ENCODE measurements around the gene GK. TPM values are rescaled to one million over a fixed set of nuclear protein-coding genes. Genes with fewer than 3 reads are reported as not detected.

GK gene
- polyA plus RNA-seq, 2 of the 4 experiments (the other 2 are of a cell fraction), result 1.4 to 7.1 TPM

DNA sequence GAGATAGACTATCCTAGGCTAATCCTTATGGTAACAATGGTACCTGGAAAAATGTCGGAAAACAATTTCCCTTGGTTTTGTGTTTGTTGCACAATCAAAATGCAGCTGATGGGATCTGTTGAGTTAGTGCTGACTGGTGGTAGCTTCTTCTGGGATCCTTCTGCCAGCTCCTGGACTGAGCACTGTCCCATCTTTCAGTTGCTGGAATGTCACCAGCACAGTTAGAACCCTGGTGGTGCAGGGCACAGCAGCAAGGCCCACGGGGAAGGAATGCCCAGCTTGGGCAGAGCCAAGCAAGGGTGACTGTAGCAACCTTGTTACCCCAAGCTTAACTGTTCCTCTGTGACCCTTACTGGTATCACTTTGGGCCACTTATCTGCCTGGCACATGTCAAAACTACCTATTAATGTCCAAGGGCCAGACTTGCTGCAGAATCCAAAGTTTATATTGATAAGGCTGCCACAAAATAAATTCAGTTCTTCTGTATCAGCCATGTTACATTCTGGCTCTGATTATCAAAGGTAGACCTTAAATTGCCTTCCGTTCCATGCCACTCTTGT lies 53.1 kb downstream of the GK start:
- H3K27ac ChIP-seq, result no peak overlapping the region
- no peaks in the 10 kb centered on the region for H3K9me3 ChIP-seq
- no peak overlapping the region for H3K4me3 ChIP-seq
- H3K4me1 ChIP-seq, result no peaks in the 10 kb centered on the region
- DNase-seq (ENCODE audit: low read depth in 1 of 2, low spot score in 1 of 2) (no peak), FAIRE-seq (no peak), ATAC-seq (no peak)
- 83% methylated on average over 3 of the region's 3 CpGs for WGBS (ENCODE audit: missing lambda C conversion rate)
- no peak overlapping the region for H3K4me2 ChIP-seq
- TF ChIP-seq CBX2 (IDR thresholded peaks at IDR 0.05; ENCODE audit: borderline replicate concordance, low read depth) (no peak), RFX5 (IDR thresholded peaks at IDR 0.05) (no peak)
- ChIA-PET POLR2A (no interaction called here), CTCF (interaction anchor here (0.7 to 2.5 kb wide), 2 partner anchors 136 to 137 kb away, joined by 3 to 10 read pairs; no protein-coding TSS in a partner anchor)

DNA sequence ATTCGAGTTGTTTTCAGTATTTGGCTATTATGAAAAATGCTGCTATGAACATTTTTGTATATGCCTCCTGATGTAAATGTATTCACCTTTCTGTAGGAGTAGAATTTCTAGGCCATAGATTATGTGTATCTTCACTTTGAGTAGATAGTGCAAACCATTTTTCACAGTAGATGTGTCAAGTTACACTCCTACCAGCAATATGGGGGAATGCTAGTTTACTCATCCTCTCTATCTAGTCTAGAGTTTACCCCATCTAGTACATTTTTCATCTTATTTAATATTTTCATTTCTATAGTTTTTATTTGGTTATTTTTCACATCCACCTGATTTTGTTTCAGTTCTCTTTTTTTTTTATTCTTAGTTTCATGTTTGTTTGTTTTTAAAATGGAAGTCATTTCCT lies 59.0 kb downstream of the GK start:
- TF ChIP-seq RAD21 (conservative IDR thresholded peaks at IDR 0.05 in 1 of 2, IDR thresholded peaks at IDR 0.05 in 1 of 2) (no peak), PHF8 (IDR thresholded peaks at IDR 0.05; ENCODE audit: borderline replicate concordance, low read depth) (no peak), MAZ (IDR thresholded peaks at IDR 0.05; ENCODE audit: borderline replicate concordance, low read depth, low read length) (no peak), ZFP36 (IDR thresholded peaks at IDR 0.05; ENCODE audit: borderline replicate concordance, partially characterized antibody) (no peak), CBX2 (IDR thresholded peaks at IDR 0.05; ENCODE audit: borderline replicate concordance, low read depth) (no peak), SREBF2 (IDR thresholded peaks at IDR 0.05) (no peak), POLR2AphosphoS2 (conservative IDR thresholded peaks at IDR 0.05; ENCODE audit: low read length) (no peak), ZSCAN20 (CRISPR knock-in tag; IDR thresholded peaks at IDR 0.05) (no peak)
- TF ChIP-seq, protein P1, sequence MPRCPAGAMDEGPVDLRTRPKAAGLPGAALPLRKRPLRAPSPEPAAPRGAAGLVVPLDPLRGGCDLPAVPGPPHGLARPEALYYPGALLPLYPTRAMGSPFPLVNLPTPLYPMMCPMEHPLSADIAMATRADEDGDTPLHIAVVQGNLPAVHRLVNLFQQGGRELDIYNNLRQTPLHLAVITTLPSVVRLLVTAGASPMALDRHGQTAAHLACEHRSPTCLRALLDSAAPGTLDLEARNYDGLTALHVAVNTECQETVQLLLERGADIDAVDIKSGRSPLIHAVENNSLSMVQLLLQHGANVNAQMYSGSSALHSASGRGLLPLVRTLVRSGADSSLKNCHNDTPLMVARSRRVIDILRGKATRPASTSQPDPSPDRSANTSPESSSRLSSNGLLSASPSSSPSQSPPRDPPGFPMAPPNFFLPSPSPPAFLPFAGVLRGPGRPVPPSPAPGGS (IDR thresholded peaks at IDR 0.05), result no peak
- Histone ChIP-seq H3K9me3 (no peaks in the 10 kb centered on the region), H3K4me3 (no peak overlapping the region), H3K4me2 (no peak overlapping the region), H3K4me1 (no peaks in the 10 kb centered on the region), H3K27ac (no peak overlapping the region)
- DNase-seq (ENCODE audit: low read depth in 1 of 2, low spot score in 1 of 2) (no peak), ATAC-seq (no peak), FAIRE-seq (no peak)
- 79% methylated on average over 1 of the region's 1 CpG for WGBS (ENCODE audit: missing lambda C conversion rate)
- CTCF ChIA-PET, result interaction anchor here (0.6 to 1.3 kb wide), 4 partner anchors 9 to 137 kb away, joined by 3 to 4 read pairs (median 4); no protein-coding TSS in a partner anchor
- POLR2A ChIA-PET, result no interaction called here

DNA sequence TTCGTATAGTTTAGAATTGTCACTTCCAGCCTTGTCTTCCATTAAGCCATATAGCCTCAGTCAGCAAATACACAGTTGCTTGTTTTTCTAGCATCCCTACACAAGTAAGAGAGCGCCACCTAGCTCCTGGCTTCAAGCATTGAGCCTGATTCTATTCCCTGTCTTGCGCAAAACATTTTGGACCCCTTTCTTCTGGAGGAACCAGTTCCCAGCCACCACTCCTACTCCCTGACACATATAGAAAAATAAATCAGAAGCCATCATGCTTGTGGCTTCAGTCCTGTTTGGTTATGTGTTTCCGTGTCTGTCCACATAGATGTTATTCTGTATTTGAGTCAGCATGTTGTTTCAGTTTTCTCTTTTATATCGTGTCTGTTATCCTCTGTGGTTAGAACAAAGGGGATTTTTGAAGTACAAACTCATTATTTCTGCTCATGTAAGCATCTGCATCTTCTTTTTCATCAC lies 59.9 kb downstream of the GK start:
- Histone ChIP-seq H3K4me1 (no peaks in the 10 kb centered on the region), H3K9me3 (no peaks in the 10 kb centered on the region), H3K4me3 (no peak overlapping the region), H3K27ac (no peak overlapping the region), H3K4me2 (no peak overlapping the region)
- DNase-seq (ENCODE audit: low read depth in 1 of 2, low spot score in 1 of 2) (peak; percentile 18 to 71), FAIRE-seq (peak; percentile 98), ATAC-seq (peak; percentile 64 to 88; a peak in 5 of 6 replicates)
- CTCF ChIA-PET, result interaction anchor here (0.9 to 2.2 kb wide), 4 partner anchors 23 to 142 kb away, joined by 3 to 16 read pairs (median 3); no protein-coding TSS in a partner anchor
- 48% methylated on average over 5 of the region's 5 CpGs for WGBS (ENCODE audit: missing lambda C conversion rate)
- TF ChIP-seq MAFK (IDR thresholded peaks at IDR 0.05; ENCODE audit: partially characterized antibody) (peak; percentile 91), CEBPB (IDR thresholded peaks at IDR 0.05) (peak; percentile 37 to 83; a peak in 3 of 4 replicates), SMC3 (IDR thresholded peaks at IDR 0.05) (peak; percentile 57; the same call in 2 of the 3 replicates), RAD21 (conservative IDR thresholded peaks at IDR 0.05 in 1 of 2, IDR thresholded peaks at IDR 0.05 in 1 of 2) (peak; percentile 70 to 85), NFE2L2 (conservative IDR thresholded peaks at IDR 0.05; ENCODE audit: low read length) (no peak)
- TF ChIP-seq, protein P2, sequence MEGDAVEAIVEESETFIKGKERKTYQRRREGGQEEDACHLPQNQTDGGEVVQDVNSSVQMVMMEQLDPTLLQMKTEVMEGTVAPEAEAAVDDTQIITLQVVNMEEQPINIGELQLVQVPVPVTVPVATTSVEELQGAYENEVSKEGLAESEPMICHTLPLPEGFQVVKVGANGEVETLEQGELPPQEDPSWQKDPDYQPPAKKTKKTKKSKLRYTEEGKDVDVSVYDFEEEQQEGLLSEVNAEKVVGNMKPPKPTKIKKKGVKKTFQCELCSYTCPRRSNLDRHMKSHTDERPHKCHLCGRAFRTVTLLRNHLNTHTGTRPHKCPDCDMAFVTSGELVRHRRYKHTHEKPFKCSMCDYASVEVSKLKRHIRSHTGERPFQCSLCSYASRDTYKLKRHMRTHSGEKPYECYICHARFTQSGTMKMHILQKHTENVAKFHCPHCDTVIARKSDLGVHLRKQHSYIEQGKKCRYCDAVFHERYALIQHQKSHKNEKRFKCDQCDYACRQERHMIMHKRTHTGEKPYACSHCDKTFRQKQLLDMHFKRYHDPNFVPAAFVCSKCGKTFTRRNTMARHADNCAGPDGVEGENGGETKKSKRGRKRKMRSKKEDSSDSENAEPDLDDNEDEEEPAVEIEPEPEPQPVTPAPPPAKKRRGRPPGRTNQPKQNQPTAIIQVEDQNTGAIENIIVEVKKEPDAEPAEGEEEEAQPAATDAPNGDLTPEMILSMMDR (IDR thresholded peaks at IDR 0.05), result peak; percentile 64
- POLR2A ChIA-PET, result no interaction called here

DNA sequence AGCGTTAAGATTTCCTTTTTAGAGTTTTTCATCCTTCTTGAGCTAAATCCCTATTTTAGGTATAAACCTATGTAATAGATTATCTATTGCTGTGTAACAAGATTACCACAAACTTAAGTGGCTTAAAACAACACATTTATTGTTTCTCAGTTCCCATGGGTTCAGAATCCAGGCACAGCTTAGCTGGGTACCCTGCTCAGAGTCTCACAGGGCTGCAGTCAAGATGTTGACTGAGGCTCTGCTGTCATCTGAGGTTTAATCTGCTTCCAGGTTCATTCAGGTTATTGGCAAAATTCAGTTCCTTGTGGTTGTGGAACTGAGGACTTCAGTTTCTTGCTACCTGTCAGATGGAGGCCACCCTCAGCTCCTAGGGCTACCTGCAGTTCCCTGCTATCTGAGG lies 60.9 kb downstream of the GK start:
- Histone ChIP-seq H3K9me3 (no peaks in the 10 kb centered on the region), H3K4me1 (no peaks in the 10 kb centered on the region), H3K4me2 (no peak overlapping the region), H3K27ac (no peak overlapping the region), H3K4me3 (no peak overlapping the region)
- WGBS (ENCODE audit: missing lambda C conversion rate), result 92% methylated on average over 1 of the region's 1 CpG
- ATAC-seq, result no peak
- no peak for FAIRE-seq
- no peak for DNase-seq (ENCODE audit: low read depth in 1 of 2, low spot score in 1 of 2)
- ChIA-PET CTCF (interaction anchor here (0.6 to 2.2 kb wide), 5 partner anchors 22 to 153 kb away, joined by 3 to 16 read pairs (median 3); no protein-coding TSS in a partner anchor), POLR2A (no interaction called here)
- TF ChIP-seq KDM5A (IDR thresholded peaks at IDR 0.05) (no peak), EHMT2 (IDR thresholded peaks at IDR 0.05; ENCODE audit: low read depth) (no peak), MAFK (IDR thresholded peaks at IDR 0.05; ENCODE audit: partially characterized antibody) (no peak), ESRRA (IDR thresholded peaks at IDR 0.05; ENCODE audit: borderline replicate concordance, low read length) (no peak), ZC3H11A (IDR thresholded peaks at IDR 0.05) (no peak), POLR2A (IDR thresholded peaks at IDR 0.05; ENCODE audit: low read length) (no peak), FOSB (CRISPR knock-in tag; IDR thresholded peaks at IDR 0.05) (no peak), FOXS1 (CRISPR knock-in tag; IDR thresholded peaks at IDR 0.05) (no peak), ZNF302 (CRISPR knock-in tag; IDR thresholded peaks at IDR 0.05) (no peak), NFE2L2 (conservative IDR thresholded peaks at IDR 0.05; ENCODE audit: low read length) (no peak), NPAS2 (CRISPR knock-in tag; IDR thresholded peaks at IDR 0.05; ENCODE audit: borderline replicate concordance) (no peak), SMC3 (IDR thresholded peaks at IDR 0.05) (no peak)
- TF ChIP-seq, protein P3, sequence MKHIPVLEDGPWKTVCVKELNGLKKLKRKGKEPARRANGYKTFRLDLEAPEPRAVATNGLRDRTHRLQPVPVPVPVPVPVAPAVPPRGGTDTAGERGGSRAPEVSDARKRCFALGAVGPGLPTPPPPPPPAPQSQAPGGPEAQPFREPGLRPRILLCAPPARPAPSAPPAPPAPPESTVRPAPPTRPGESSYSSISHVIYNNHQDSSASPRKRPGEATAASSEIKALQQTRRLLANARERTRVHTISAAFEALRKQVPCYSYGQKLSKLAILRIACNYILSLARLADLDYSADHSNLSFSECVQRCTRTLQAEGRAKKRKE (CRISPR knock-in tag; IDR thresholded peaks at IDR 0.05; ENCODE audit: low read depth), result no peak
- TF ChIP-seq, protein P4, sequence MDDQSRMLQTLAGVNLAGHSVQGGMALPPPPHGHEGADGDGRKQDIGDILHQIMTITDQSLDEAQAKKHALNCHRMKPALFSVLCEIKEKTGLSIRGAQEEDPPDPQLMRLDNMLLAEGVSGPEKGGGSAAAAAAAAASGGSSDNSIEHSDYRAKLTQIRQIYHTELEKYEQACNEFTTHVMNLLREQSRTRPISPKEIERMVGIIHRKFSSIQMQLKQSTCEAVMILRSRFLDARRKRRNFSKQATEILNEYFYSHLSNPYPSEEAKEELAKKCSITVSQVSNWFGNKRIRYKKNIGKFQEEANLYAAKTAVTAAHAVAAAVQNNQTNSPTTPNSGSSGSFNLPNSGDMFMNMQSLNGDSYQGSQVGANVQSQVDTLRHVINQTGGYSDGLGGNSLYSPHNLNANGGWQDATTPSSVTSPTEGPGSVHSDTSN (IDR thresholded peaks at IDR 0.05), result no peak
